ENCODE data around the gene GRIA3.

- no peak for TF ChIP-seq CTCF (tag by site-specific recombination; IDR thresholded peaks at IDR 0.05)
- no peak for TF ChIP-seq ZBTB20 (tag by site-specific recombination; IDR thresholded peaks at IDR 0.05)
- no peak for TF ChIP-seq ZNF629 (tag by site-specific recombination; IDR thresholded peaks at IDR 0.05)
- no peak for TF ChIP-seq ZNF513 (tag by site-specific recombination; IDR thresholded peaks at IDR 0.05)
These were observed 303.6 kb downstream of the GRIA3 start for GRCh38 chrX:123487669-123488068.
